Panc1 (cell line): ENCODE measurements around the gene RASIP1. TPM values are rescaled to one million over a fixed set of nuclear protein-coding genes. Genes with fewer than 3 reads are reported as not detected.
A peak's percentile ranks its signal among the peaks of the same experiment; 100 is the strongest.

ENCODE experiments used
- ATAC-seq: fragments of 200-7000 bp; cut with Tn5 transposase; 2 replicates; pipeline ENCODE4 v1.9.1; 2020; ENCODE audit warnings: mild to moderate bottlenecking, moderate library complexity
- BruUV-seq: library from RNA; stranded (reverse); fragments of 400-500 nt; replicated peaks from 2 replicates; lab custom pipeline; 2021; lab: Mats Ljungman, UMichigan
- CTCF ChIA-PET: fragments of 300-600 bp; sonication (Branson Sonifier 250); formaldehyde crosslinking; loops from one replicate; lab custom pipeline; 2022; ENCODE audit warnings: antibody characterized with exemption; lab: Charles Lee
- POLR2A ChIA-PET: fragments of 300-600 bp; sonication (Branson Sonifier 250); formaldehyde crosslinking; loops from one replicate; lab custom pipeline; 2022; ENCODE audit warnings: antibody characterized with exemption; lab: Charles Lee
- DNase-seq: peaks from one replicate; pipeline ENCODE4 v3.0.0-alpha.2; 2010; ENCODE audit warnings: low read depth, low spot score
- H3K27ac ChIP-seq: 2 replicates; pipeline ENCODE4 v1.5.1; 2011; ENCODE audit warnings: mild to moderate bottlenecking, low read length, inconsistent platforms
- H3K27me3 ChIP-seq: fragments of 200-500 bp; sonication (Bioruptor generic); 2 replicates; pipeline ENCODE4 v1.6.0; 2014; ENCODE audit warnings: low read length, inconsistent platforms; ENCODE audit not compliant: control insufficient read depth, insufficient read depth
- H3K36me3 ChIP-seq: fragments of 200-500 bp; sonication (Bioruptor generic); 2 replicates; pipeline ENCODE4 v1.5.1; 2014; ENCODE audit warnings: inconsistent platforms, mild to moderate bottlenecking, low read length, moderate library complexity; ENCODE audit not compliant: control insufficient read depth, insufficient read depth
- H3K4me1 ChIP-seq: 2 replicates; pipeline ENCODE4 v1.5.1; 2011; ENCODE audit warnings: inconsistent platforms, mild to moderate bottlenecking, low read length, moderate library complexity; ENCODE audit not compliant: control insufficient read depth, insufficient read depth
- H3K4me3 ChIP-seq, 2 experiments: 2 replicates each; pipeline ENCODE4 v1.5.1; 2011 to 2012; ENCODE audit warnings: low read depth in 2 of 2, low read length in 2 of 2, mild to moderate bottlenecking in 2 of 2, inconsistent platforms in 1 of 2, moderate library complexity in 1 of 2
- H3K9me3 ChIP-seq: fragments of 200-500 bp; sonication (Bioruptor generic); 2 replicates; pipeline ENCODE4 v1.5.1; 2014; ENCODE audit warnings: low read depth, mild to moderate bottlenecking, inconsistent platforms, low read length, moderate library complexity; ENCODE audit not compliant: control insufficient read depth, insufficient read depth
- POLR2AphosphoS5 ChIP-seq: IDR thresholded peaks from 2 replicates; pipeline ENCODE4 v1.6.1; 2012; ENCODE audit warnings: mild to moderate bottlenecking, low read depth, low read length, moderate library complexity
- SIN3A ChIP-seq: IDR thresholded peaks from 2 replicates; pipeline ENCODE4 v1.6.1; 2012; ENCODE audit warnings: low read depth, mild to moderate bottlenecking, low read length, moderate library complexity, borderline replicate concordance; ENCODE audit not compliant: insufficient read depth
- TCF7L2 ChIP-seq: IDR thresholded peaks from 2 replicates; pipeline ENCODE4 v1.6.1; 2011; ENCODE audit warnings: mild to moderate bottlenecking, low read depth, low read length, inconsistent platforms
- in situ Hi-C: cut with HindIII; loops from 2 replicates; pipeline ENCODE4 v1.10.0; 2016; ENCODE audit warnings: low sequenced_read_pairs, low pct_unique_long_range_greater_than_20kb
- intact Hi-C: fragments of 100-400 bp; cut with micrococcal nuclease; formaldehyde crosslinking; loops from one replicate; pipeline ENCODE4 v1.10.0; 2022; ENCODE audit not compliant: unreplicated experiment
- total RNA-seq: library from RNA; stranded (reverse); gene quantifications from one replicate; pipeline ENCODE4 v1.2.1, GENCODE V29; 2021; ENCODE audit not compliant: unreplicated experiment
- TF ChIP-seq, protein P1 (sequence below): fragments of 450-650 bp; IDR thresholded peaks from 2 replicates; pipeline ENCODE4 v1.5.1; 2017; ENCODE audit warnings: mild to moderate bottlenecking
- TF ChIP-seq, protein P2 (sequence below), 2 experiments: IDR thresholded peaks; 2 replicates each; pipeline ENCODE4 v1.6.1; 2011 to 2012; ENCODE audit warnings: low read depth in 2 of 2, control low read depth in 1 of 2, low read length in 1 of 2, mild to moderate bottlenecking in 1 of 2, moderate library complexity in 1 of 2; ENCODE audit not compliant: insufficient read depth in 1 of 2

Gene RASIP1
- total RNA-seq, 1 experiment from 2014 or later, result 0.41 TPM

- Histone ChIP-seq H3K36me3 (peaks cover 5% of the 10 kb centered on the region; the same call in 1 of the 2 replicates), H3K27me3 (no peaks in the 10 kb centered on the region), H3K4me1 (no peaks in the 10 kb centered on the region; the same call in 1 of the 2 replicates), H3K9me3 (no peaks in the 10 kb centered on the region), H3K27ac (no peak overlapping the region), H3K4me3 (no peak overlapping the region)
- BruUV-seq, result no TSS peak
- no peak for DNase-seq
- intact Hi-C loops, result no loop called here
- ATAC-seq, result no peak
- POLR2A ChIA-PET, result no interaction called here
- in situ Hi-C loops, result no loop called here
- CTCF ChIA-PET, result no interaction called here
- TF ChIP-seq, protein P1, sequence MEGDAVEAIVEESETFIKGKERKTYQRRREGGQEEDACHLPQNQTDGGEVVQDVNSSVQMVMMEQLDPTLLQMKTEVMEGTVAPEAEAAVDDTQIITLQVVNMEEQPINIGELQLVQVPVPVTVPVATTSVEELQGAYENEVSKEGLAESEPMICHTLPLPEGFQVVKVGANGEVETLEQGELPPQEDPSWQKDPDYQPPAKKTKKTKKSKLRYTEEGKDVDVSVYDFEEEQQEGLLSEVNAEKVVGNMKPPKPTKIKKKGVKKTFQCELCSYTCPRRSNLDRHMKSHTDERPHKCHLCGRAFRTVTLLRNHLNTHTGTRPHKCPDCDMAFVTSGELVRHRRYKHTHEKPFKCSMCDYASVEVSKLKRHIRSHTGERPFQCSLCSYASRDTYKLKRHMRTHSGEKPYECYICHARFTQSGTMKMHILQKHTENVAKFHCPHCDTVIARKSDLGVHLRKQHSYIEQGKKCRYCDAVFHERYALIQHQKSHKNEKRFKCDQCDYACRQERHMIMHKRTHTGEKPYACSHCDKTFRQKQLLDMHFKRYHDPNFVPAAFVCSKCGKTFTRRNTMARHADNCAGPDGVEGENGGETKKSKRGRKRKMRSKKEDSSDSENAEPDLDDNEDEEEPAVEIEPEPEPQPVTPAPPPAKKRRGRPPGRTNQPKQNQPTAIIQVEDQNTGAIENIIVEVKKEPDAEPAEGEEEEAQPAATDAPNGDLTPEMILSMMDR, result no peak
- TF ChIP-seq TCF7L2 (no peak), POLR2AphosphoS5 (no peak), SIN3A (no peak)
- TF ChIP-seq, protein P2, sequence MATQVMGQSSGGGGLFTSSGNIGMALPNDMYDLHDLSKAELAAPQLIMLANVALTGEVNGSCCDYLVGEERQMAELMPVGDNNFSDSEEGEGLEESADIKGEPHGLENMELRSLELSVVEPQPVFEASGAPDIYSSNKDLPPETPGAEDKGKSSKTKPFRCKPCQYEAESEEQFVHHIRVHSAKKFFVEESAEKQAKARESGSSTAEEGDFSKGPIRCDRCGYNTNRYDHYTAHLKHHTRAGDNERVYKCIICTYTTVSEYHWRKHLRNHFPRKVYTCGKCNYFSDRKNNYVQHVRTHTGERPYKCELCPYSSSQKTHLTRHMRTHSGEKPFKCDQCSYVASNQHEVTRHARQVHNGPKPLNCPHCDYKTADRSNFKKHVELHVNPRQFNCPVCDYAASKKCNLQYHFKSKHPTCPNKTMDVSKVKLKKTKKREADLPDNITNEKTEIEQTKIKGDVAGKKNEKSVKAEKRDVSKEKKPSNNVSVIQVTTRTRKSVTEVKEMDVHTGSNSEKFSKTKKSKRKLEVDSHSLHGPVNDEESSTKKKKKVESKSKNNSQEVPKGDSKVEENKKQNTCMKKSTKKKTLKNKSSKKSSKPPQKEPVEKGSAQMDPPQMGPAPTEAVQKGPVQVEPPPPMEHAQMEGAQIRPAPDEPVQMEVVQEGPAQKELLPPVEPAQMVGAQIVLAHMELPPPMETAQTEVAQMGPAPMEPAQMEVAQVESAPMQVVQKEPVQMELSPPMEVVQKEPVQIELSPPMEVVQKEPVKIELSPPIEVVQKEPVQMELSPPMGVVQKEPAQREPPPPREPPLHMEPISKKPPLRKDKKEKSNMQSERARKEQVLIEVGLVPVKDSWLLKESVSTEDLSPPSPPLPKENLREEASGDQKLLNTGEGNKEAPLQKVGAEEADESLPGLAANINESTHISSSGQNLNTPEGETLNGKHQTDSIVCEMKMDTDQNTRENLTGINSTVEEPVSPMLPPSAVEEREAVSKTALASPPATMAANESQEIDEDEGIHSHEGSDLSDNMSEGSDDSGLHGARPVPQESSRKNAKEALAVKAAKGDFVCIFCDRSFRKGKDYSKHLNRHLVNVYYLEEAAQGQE (IDR thresholded peaks at IDR 0.05; ENCODE audit: insufficient read depth in 1 of 2, low read depth in 2 of 2, low read length in 1 of 2), result no peak
These were observed 15.8 kb upstream of the RASIP1 start for GRCh38 chr19:48756212-48756611.

- TF ChIP-seq, protein P2 (IDR thresholded peaks at IDR 0.05; ENCODE audit: insufficient read depth in 1 of 2, low read depth in 2 of 2, low read length in 1 of 2), result no peak
- TF ChIP-seq, protein P1, result no peak
- TF ChIP-seq TCF7L2, result no peak
- TF ChIP-seq POLR2AphosphoS5, result no peak
- TF ChIP-seq SIN3A, result no peak
- ATAC-seq (no peak), DNase-seq (no peak)
- ChIA-PET POLR2A (no interaction called here), CTCF (no interaction called here)
- in situ Hi-C loops (no loop called here), intact Hi-C loops (no loop called here)
- BruUV-seq, result no TSS peak
- Histone ChIP-seq H3K4me3 (no peak overlapping the region), H3K9me3 (no peaks in the 10 kb centered on the region), H3K27ac (peak overlapping the region; percentile 9; the same call in 1 of the 2 replicates), H3K36me3 (peaks cover 5% of the 10 kb centered on the region; the same call in 1 of the 2 replicates), H3K27me3 (no peaks in the 10 kb centered on the region), H3K4me1 (no peaks in the 10 kb centered on the region; the same call in 1 of the 2 replicates)
These were observed 15.4 kb upstream of the RASIP1 start for GRCh38 chr19:48755787-48756186.
